Erythroblast (primary cell): ENCODE measurements around the gene PMP22.

Experiments used
- DNase-seq, 2 experiments: peaks; one replicate each; lab custom pipeline; 2025; lab: John Stamatoyannopoulos, UW
- GATA1 ChIP-seq: IDR thresholded peaks from 2 replicates; pipeline ENCODE4 v1.6.1; 2011; ENCODE audit warnings: low read depth, mild to moderate bottlenecking, control low read depth, low read length, moderate library complexity
- POLR2A ChIP-seq: IDR thresholded peaks from 2 replicates; pipeline ENCODE4 v1.6.1; 2011; ENCODE audit warnings: mild to moderate bottlenecking, low read length

Gene PMP22

DNA sequence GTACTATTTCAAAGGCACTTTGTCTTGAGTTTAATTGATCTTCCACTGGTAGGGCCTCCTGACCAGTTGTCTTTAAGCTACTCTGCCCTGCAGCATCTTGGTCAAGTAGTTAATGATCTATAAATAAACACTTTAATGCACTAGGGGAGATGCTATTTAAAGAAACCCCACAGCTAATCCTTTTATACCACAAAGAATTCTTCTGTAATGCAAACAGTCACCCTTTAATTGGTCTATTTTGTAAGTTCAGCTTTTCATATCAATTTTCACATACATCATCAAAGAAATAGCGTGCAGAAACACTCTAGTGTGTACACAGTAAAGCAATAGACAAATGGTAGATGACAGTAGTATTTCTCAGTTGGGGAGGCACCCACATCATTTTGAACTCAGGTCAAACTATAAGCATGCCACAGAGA is 70.3 kb downstream of the PMP22 start:
- no peak for DNase-seq
- TF ChIP-seq POLR2A = no peak
- TF ChIP-seq GATA1 = no peak

DNA sequence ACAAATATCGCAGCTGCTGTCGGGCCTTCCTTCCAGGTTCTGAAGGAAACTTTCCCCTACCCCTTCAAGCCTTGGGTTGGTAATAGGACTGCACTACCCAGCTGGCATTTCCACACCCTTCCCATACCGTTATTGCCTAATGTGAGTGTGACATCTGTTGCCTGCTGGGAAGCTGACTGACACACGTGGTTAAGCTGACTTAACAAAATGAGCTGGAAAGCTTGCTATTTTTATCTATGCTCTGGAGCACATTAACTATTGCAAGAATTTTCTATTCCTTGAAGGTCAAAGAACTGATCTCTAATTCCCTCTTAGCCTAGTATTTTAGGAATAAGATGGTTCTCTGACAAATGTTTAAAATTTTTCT is 79.5 kb downstream of the PMP22 start:
- no peak for TF ChIP-seq POLR2A
- peak in 1 of 2 experiments; percentile 10 for DNase-seq

DNA sequence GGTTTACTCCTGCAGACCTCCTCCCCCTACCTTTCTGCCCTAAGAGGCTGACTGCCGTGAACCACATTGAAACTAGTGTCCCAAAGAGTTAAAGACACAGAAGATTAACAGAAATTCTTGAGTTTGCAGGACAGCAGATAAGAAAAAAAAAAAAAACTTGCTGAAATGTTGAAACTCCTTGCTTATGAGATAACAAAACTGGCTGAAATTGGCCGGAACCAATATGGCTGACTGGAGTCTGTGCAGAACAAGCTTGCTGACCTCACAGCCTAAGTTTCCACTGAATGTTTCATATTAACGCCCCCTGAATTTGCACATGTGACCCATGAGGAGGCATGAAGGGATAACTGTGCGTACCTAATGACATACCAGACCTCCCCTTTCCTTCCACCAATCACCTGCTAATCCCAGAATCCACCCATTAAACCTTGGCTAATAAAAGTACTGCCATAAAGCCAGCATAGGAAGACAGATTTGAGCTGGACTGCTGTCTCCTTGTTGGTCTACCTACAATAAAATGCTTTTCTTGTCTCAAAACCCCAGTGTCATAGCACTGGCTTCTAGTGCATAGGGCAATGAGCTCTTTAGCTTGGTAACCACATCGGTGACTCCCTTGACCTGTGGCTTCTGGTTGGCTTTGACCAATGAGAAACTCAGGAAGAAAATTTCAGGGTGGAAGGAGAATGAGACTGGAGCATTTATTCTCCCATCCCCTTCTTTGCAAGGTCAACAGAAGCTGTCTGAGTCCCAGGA is 80.1 kb downstream of the PMP22 start:
- TF ChIP-seq POLR2A = no peak
- peak; percentile 59 to 82 for DNase-seq

DNA sequence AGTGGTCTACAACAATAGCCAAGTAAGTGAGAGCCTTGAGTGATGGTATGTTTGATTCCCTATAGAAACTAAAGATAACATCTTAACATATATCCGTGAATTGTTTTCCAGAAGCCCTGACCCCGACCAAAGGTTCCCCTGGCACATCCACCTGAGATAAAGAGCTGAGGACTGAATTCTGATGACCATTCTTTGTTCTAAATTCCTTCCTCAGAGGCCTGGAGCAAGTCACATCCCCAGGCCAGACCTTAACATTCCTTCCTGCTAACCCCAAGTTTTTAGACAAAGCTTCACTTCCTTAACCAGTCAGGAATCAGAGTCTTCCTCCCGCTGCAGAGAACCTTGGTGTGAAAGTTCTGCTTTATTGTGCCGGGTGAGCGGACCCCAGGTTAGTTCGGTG is 83.3 kb downstream of the PMP22 start:
- TF ChIP-seq GATA1 (no peak), POLR2A (no peak)
- DNase-seq = no peak

DNA sequence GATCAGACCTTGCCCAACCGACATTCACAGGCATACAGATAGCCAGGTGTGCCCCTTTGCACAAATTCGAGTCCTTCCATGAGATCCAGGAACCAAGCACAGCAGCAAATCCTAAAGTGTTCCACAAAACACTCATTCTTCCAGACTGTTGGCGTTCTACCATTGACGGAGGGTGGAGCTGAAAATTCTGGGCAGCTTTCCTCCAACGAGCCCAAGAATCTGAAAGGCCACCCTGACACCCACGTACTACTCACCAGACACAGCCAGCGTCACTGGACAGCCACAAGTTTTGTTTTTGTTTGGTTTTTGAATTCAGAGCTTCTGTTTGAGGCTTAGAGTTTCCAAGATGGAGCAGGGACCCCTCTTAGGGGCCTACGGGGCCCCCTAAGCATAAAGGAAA is 83.8 kb downstream of the PMP22 start:
- no peak for DNase-seq
- TF ChIP-seq POLR2A (no peak), GATA1 (no peak)

DNA sequence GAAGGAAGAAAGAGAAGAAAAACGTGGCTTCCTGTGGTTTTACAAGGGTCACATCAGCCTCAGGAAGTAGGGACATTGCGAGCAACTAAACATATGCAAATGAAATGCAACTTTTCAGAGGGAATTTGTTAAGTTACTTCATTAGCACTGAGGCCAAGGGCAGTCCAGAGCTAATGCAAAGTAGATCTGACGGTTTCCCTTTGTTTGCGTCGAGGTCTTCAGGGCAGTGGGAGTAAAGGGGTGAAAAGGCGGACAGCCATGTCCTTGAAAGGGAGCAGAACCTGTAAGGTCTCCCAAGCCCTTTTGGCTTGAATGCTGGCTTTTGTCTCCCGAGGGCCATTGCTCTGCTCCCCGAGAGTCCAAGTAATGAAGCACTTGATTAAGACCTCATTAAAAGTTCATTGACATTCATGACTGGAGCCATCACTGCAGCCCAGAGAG is 85.0 kb downstream of the PMP22 start:
- TF ChIP-seq POLR2A (no peak), GATA1 (no peak)
- no peak for DNase-seq
